Kasumi-1 (cell line): Measurements from ENCODE around the gene ZNF410.

ENCODE experiments used
- DNase-seq, 2 experiments: peaks; one replicate each; lab custom pipeline; 2025; lab: John Stamatoyannopoulos, UW

The ZNF410 gene

GRCh38 chr14:73955674-73956073 lies 69.0 kb downstream of the ZNF410 start:
- DNase-seq = no peak

- no peak for DNase-seq
Measured at GRCh38 chr14:73958591-73958990, 71.9 kb downstream of the ZNF410 start.

GRCh38 chr14:73961192-73961591 lies 74.5 kb downstream of the ZNF410 start:
- DNase-seq = no peak

GRCh38 chr14:73965216-73965615 lies 78.6 kb downstream of the ZNF410 start:
- DNase-seq = no peak

GRCh38 chr14:73968885-73969284 lies 82.2 kb downstream of the ZNF410 start:
- DNase-seq = no peak

- no peak for DNase-seq
Measured at GRCh38 chr14:73973497-73973896, 86.8 kb downstream of the ZNF410 start.

- DNase-seq = no peak
Measured at GRCh38 chr14:73976125-73976524, 89.5 kb downstream of the ZNF410 start.

GRCh38 chr14:73977896-73978295 lies 91.2 kb downstream of the ZNF410 start:
- DNase-seq = no peak
